Left ventricle myocardium inferior (tissue), 1 donor: ENCODE data around the gene RAB15. TPM values are rescaled to one million over a fixed set of nuclear protein-coding genes. Genes with fewer than 3 reads are reported as not detected.
A peak's percentile ranks its signal among the peaks of the same experiment; 100 is the strongest.

Source experiments
- DNase-seq: peaks from one replicate; pipeline ENCODE4 v3.0.0-alpha.2; 2020
- H3K27ac ChIP-seq: fragments of 200-600 bp; replicated peaks from 2 replicates; pipeline ENCODE4 v1.8.0; 2021
- H3K27me3 ChIP-seq: fragments of 200-600 bp; 2 replicates; pipeline ENCODE4 v1.8.0; 2021; ENCODE audit warnings: low read depth
- H3K36me3 ChIP-seq: fragments of 200-600 bp; 2 replicates; pipeline ENCODE4 v1.8.0; 2021
- H3K4me1 ChIP-seq: fragments of 200-600 bp; 2 replicates; pipeline ENCODE4 v1.8.0; 2021
- H3K4me3 ChIP-seq: fragments of 200-600 bp; 2 replicates; pipeline ENCODE4 v1.8.0; 2021; ENCODE audit warnings: mild to moderate bottlenecking, moderate library complexity
- H3K9me3 ChIP-seq: fragments of 200-600 bp; replicated peaks from 2 replicates; pipeline ENCODE4 v1.8.0; 2021
- CTCF ChIP-seq: fragments of 200-600 bp; IDR thresholded peaks from 2 replicates; pipeline ENCODE4 v1.8.0; 2021; ENCODE audit warnings: antibody characterized with exemption, mild to moderate bottlenecking, borderline replicate concordance
- intact Hi-C: fragments of 100-400 bp; cut with micrococcal nuclease; formaldehyde crosslinking; loops from one replicate; pipeline ENCODE4 v1.11.0; 2022
- long read RNA-seq: library from polyadenylated mRNA; unstranded; transcript quantifications from one replicate; pipeline ENCODE4 v2.0.0, GENCODE V29; 2021
- total RNA-seq: library from RNA; stranded (reverse); fragmentation: NEBNext Ultra II Directional; extraction: Animal tissue kit (Norgen Biotek cat#: 25700); gene quantifications from one replicate; pipeline ENCODE4 v1.2.1, GENCODE V29; 2021
- donor health status: DM: no; HTN: yes; CAD: no; lungs with severe emphysema.

RAB15 gene
- total RNA-seq: 17.1 TPM
- long read RNA-seq, transcript RAB15-203 (7 exons, 3,515 nt): major isoform, 6 of 34 reads
- long read RNA-seq, partial matches to known transcripts: 13 of 34 reads
- long read RNA-seq, other reads (novel, unspliced or antisense): 14 of 34 reads

GRCh38 chr14:64971943-64972791, at the start of gene RAB15:
Gene RAB15, minus strand, starts transcription at chr14:64972336. Its CDS starts 260 bp downstream, at chr14:64972076.
- H3K4me3 ChIP-seq: peak within 1 kb of the TSS; percentile 86
- H3K27me3 ChIP-seq: no peaks in the 10 kb centered on the region
- H3K36me3 ChIP-seq: no peaks in the 10 kb centered on the region
- intact Hi-C loops: no loop called here
- DNase-seq: peak; percentile 39
- H3K9me3 ChIP-seq: no peaks in the 10 kb centered on the region
- H3K27ac ChIP-seq: no peak within 1 kb of the TSS
- no peak for TF ChIP-seq CTCF
- peaks cover 19% of the 10 kb centered on the region for H3K4me1 ChIP-seq

- intact Hi-C loops: no loop called here
- no peak overlapping the region for H3K4me3 ChIP-seq
Observed at GRCh38 chr14:65019944-65020566, 47.9 kb upstream of the RAB15 start.

GRCh38 chr14:65016471-65016870, 44.3 kb upstream of the RAB15 start:
- H3K4me1 ChIP-seq: peaks cover 13% of the 10 kb centered on the region
- TF ChIP-seq CTCF: no peak
- no peaks in the 10 kb centered on the region for H3K27me3 ChIP-seq
- no peak overlapping the region for H3K4me3 ChIP-seq
- peaks cover 36% of the 10 kb centered on the region for H3K36me3 ChIP-seq
- no peak for DNase-seq
- intact Hi-C loops: no loop called here
- H3K9me3 ChIP-seq: no peaks in the 10 kb centered on the region
- no peak overlapping the region for H3K27ac ChIP-seq

More at GRCh38 chr14:65019944-65020566, 47.9 kb upstream of the RAB15 start:
- DNase-seq: no peak
- Histone ChIP-seq H3K36me3 (peaks cover 14% of the 10 kb centered on the region), H3K9me3 (no peaks in the 10 kb centered on the region), H3K4me1 (peaks cover 14% of the 10 kb centered on the region), H3K27ac (peak overlapping the region; percentile 54), H3K27me3 (no peaks in the 10 kb centered on the region)
- TF ChIP-seq CTCF: peak; percentile 76

- intact Hi-C loops: no loop called here
- no peak overlapping the region for H3K4me3 ChIP-seq
- H3K36me3 ChIP-seq: peaks cover 38% of the 10 kb centered on the region
- peaks cover 13% of the 10 kb centered on the region for H3K4me1 ChIP-seq
- DNase-seq: no peak
- H3K27me3 ChIP-seq: no peaks in the 10 kb centered on the region
- no peak overlapping the region for H3K27ac ChIP-seq
- no peaks in the 10 kb centered on the region for H3K9me3 ChIP-seq
- no peak for TF ChIP-seq CTCF
Observed at GRCh38 chr14:65015391-65015790, 43.3 kb upstream of the RAB15 start.

- H3K4me3 ChIP-seq: no peak overlapping the region
- H3K4me1 ChIP-seq: no peaks in the 10 kb centered on the region
- TF ChIP-seq CTCF: no peak
- no peak overlapping the region for H3K27ac ChIP-seq
- peaks cover 59% of the 10 kb centered on the region for H3K36me3 ChIP-seq
- no peaks in the 10 kb centered on the region for H3K9me3 ChIP-seq
- H3K27me3 ChIP-seq: no peaks in the 10 kb centered on the region
- no peak for DNase-seq
- intact Hi-C loops: no loop called here
Observed at GRCh38 chr14:65012353-65012752, 40.2 kb upstream of the RAB15 start.
